ENCODE measurements around the gene ADAMTS14.

The ADAMTS14 gene

GRCh38 chr10:70666960-70667798 lies 5.1 kb upstream of the ADAMTS14 start:
- no peak for TF ChIP-seq YY1 (IDR thresholded peaks at IDR 0.05; ENCODE audit: low read depth)
- no peak for TF ChIP-seq MAX (IDR thresholded peaks at IDR 0.05)
- TF ChIP-seq NFIC (IDR thresholded peaks at IDR 0.05), result no peak
- no peak for TF ChIP-seq TEAD4 (IDR thresholded peaks at IDR 0.05)
- no peak for TF ChIP-seq USF1 (IDR thresholded peaks at IDR 0.05)
- no peak for TF ChIP-seq TAF1 (IDR thresholded peaks at IDR 0.05; ENCODE audit: low read depth)
- no peak for TF ChIP-seq CEBPB (IDR thresholded peaks at IDR 0.05)
- TF ChIP-seq CREB1 (IDR thresholded peaks at IDR 0.05; ENCODE audit: low read depth), result no peak
- TF ChIP-seq EP300 (IDR thresholded peaks at IDR 0.05; ENCODE audit: borderline replicate concordance), result no peak
- no peak for TF ChIP-seq ZBTB7A (IDR thresholded peaks at IDR 0.05; ENCODE audit: low read depth)
- no peak for TF ChIP-seq FOXM1 (IDR thresholded peaks at IDR 0.05; ENCODE audit: borderline replicate concordance, low read depth)
- TF ChIP-seq RAD21 (IDR thresholded peaks at IDR 0.05; ENCODE audit: low read depth), result no peak
- no peak for TF ChIP-seq EGR1 (IDR thresholded peaks at IDR 0.05)
- no peak for TF ChIP-seq TCF12 (IDR thresholded peaks at IDR 0.05; ENCODE audit: low read depth)
- TF ChIP-seq REST (IDR thresholded peaks at IDR 0.05; ENCODE audit: low read depth), result no peak

GRCh38 chr10:70668454-70668970 lies 3.8 kb upstream of the ADAMTS14 start:
- TF ChIP-seq USF1 (IDR thresholded peaks at IDR 0.05), result peak; percentile 48
- TF ChIP-seq TAF1 (IDR thresholded peaks at IDR 0.05; ENCODE audit: low read depth), result no peak

- no peak for TF ChIP-seq TCF12 (IDR thresholded peaks at IDR 0.05; ENCODE audit: low read depth)
- no peak for TF ChIP-seq TAF1 (IDR thresholded peaks at IDR 0.05; ENCODE audit: low read depth)
- no peak for TF ChIP-seq REST (IDR thresholded peaks at IDR 0.05; ENCODE audit: low read depth)
- TF ChIP-seq NFIC (IDR thresholded peaks at IDR 0.05), result no peak
- TF ChIP-seq YY1 (IDR thresholded peaks at IDR 0.05; ENCODE audit: low read depth), result no peak
- TF ChIP-seq USF1 (IDR thresholded peaks at IDR 0.05), result no peak
- TF ChIP-seq CEBPB (IDR thresholded peaks at IDR 0.05), result no peak
These were observed 3.3 kb upstream of the ADAMTS14 start for GRCh38 chr10:70669015-70669414.

- no peak for TF ChIP-seq EP300 (IDR thresholded peaks at IDR 0.05; ENCODE audit: borderline replicate concordance)
- TF ChIP-seq TCF12 (IDR thresholded peaks at IDR 0.05; ENCODE audit: low read depth), result no peak
- TF ChIP-seq REST (IDR thresholded peaks at IDR 0.05; ENCODE audit: low read depth), result no peak
- no peak for TF ChIP-seq RAD21 (IDR thresholded peaks at IDR 0.05; ENCODE audit: low read depth)
- TF ChIP-seq FOXM1 (IDR thresholded peaks at IDR 0.05; ENCODE audit: borderline replicate concordance, low read depth), result no peak
- TF ChIP-seq NFIC (IDR thresholded peaks at IDR 0.05), result no peak
- no peak for TF ChIP-seq CEBPB (IDR thresholded peaks at IDR 0.05)
- TF ChIP-seq TEAD4 (IDR thresholded peaks at IDR 0.05), result no peak
- TF ChIP-seq YY1 (IDR thresholded peaks at IDR 0.05; ENCODE audit: low read depth), result no peak
- TF ChIP-seq CREB1 (IDR thresholded peaks at IDR 0.05; ENCODE audit: low read depth), result no peak
- no peak for TF ChIP-seq TAF1 (IDR thresholded peaks at IDR 0.05; ENCODE audit: low read depth)
- no peak for TF ChIP-seq USF1 (IDR thresholded peaks at IDR 0.05)
These were observed 2.5 kb upstream of the ADAMTS14 start for GRCh38 chr10:70669732-70670317.

All from Ishikawa (cell line).